ENCODE measurements around the gene CCDC51. TPM values are rescaled to one million over a fixed set of nuclear protein-coding genes. Genes with fewer than 3 reads are reported as not detected.

CCDC51 gene
- total and polyA plus RNA-seq, 2 of the 13 experiments (the other 11 are each of a cell fraction or from before 2014, with no cell fraction given): 18.1 to 29.4 TPM

GRCh38 chr3:48400824-48401433 is 39.0 kb downstream of the CCDC51 start (continued):
- no peak for TF ChIP-seq SRSF1 (optimal IDR thresholded peaks at IDR 0.05; ENCODE audit: low read depth, low read length)
- 0 out of 2 replicates have a peak, but pooled peaks have one; percentile 28 for TF ChIP-seq ZNF670 (CRISPR knock-in tag; IDR thresholded peaks at IDR 0.05; ENCODE audit: borderline replicate concordance)
- no peak for TF ChIP-seq TBX3 (IDR thresholded peaks at IDR 0.05; ENCODE audit: borderline replicate concordance)
- TF ChIP-seq ZKSCAN1 (IDR thresholded peaks at IDR 0.05; ENCODE audit: low read length): no peak
- TF ChIP-seq POLR2A (IDR thresholded peaks at IDR 0.05; ENCODE audit: insufficient read depth in 1 of 2, low read depth in 2 of 2, low read length in 2 of 2): 0 out of 4 replicates have a peak, but pooled peaks of 1 of the 2 experiments have one; percentile 1
- no peak for TF ChIP-seq FOXO1 (CRISPR knock-in tag; IDR thresholded peaks at IDR 0.05)
- 0 out of 2 replicates have a peak, but pooled peaks have one; percentile 39 for TF ChIP-seq ZNF792 (CRISPR knock-in tag; IDR thresholded peaks at IDR 0.05)
- peak; percentile 61; the same call in 1 of the 2 replicates for TF ChIP-seq ZMYM3 (CRISPR knock-in tag; IDR thresholded peaks at IDR 0.05)
- TF ChIP-seq ELF4 (CRISPR knock-in tag; IDR thresholded peaks at IDR 0.05; ENCODE audit: borderline replicate concordance): no peak
- no peak for TF ChIP-seq SNAPC5 (CRISPR knock-in tag; IDR thresholded peaks at IDR 0.05; ENCODE audit: borderline replicate concordance)
- TF ChIP-seq EP300 (IDR thresholded peaks at IDR 0.05; ENCODE audit: low read depth in 2 of 2, low read length in 2 of 2): no peak
- TF ChIP-seq EP300 (CRISPR knock-in tag; IDR thresholded peaks at IDR 0.05; ENCODE audit: borderline replicate concordance): no peak
- peak; percentile 45 for TF ChIP-seq XRCC5 (optimal IDR thresholded peaks at IDR 0.05; ENCODE audit: low read length)
- no peak for TF ChIP-seq SUZ12 (IDR thresholded peaks at IDR 0.05; ENCODE audit: low read depth, low read length)
- TF ChIP-seq CENPBD1 (CRISPR knock-in tag; IDR thresholded peaks at IDR 0.05; ENCODE audit: borderline replicate concordance, low read depth): no peak
- no peak for TF ChIP-seq ZFP37 (CRISPR knock-in tag; IDR thresholded peaks at IDR 0.05; ENCODE audit: borderline replicate concordance)
- peak; percentile 85 for TF ChIP-seq CTCF (CRISPR knock-in tag; IDR thresholded peaks at IDR 0.05)
- no peak for TF ChIP-seq ZNF776 (CRISPR knock-in tag; IDR thresholded peaks at IDR 0.05)
- no peak for TF ChIP-seq ZNF788 (CRISPR knock-in tag; IDR thresholded peaks at IDR 0.05; ENCODE audit: borderline replicate concordance)
- TF ChIP-seq HDAC2 (CRISPR knock-in tag; IDR thresholded peaks at IDR 0.05): no peak
- 0 out of 2 replicates have a peak, but pooled peaks have one; percentile 39 for TF ChIP-seq POLR2AphosphoS2 (IDR thresholded peaks at IDR 0.05; ENCODE audit: low read depth, low read length)
- 0 out of 2 replicates have a peak, but pooled peaks have one; percentile 28 for TF ChIP-seq KMT2B (CRISPR knock-in tag; IDR thresholded peaks at IDR 0.05)
- TF ChIP-seq ZNF121 (CRISPR knock-in tag; IDR thresholded peaks at IDR 0.05): peak; percentile 100
- no peak for TF ChIP-seq DRAP1 (CRISPR knock-in tag; IDR thresholded peaks at IDR 0.05)
- no peak for TF ChIP-seq ZSCAN22 (CRISPR knock-in tag; IDR thresholded peaks at IDR 0.05)
- no peak for TF ChIP-seq MXD4 (CRISPR knock-in tag; IDR thresholded peaks at IDR 0.05)
- no peak for TF ChIP-seq SP2 (CRISPR knock-in tag; IDR thresholded peaks at IDR 0.05)
- TF ChIP-seq ZNF431 (CRISPR knock-in tag; IDR thresholded peaks at IDR 0.05; ENCODE audit: borderline replicate concordance, low read depth): no peak
- TF ChIP-seq ZNF552 (CRISPR knock-in tag; IDR thresholded peaks at IDR 0.05; ENCODE audit: borderline replicate concordance): no peak
- TF ChIP-seq ZNF644 (CRISPR knock-in tag; IDR thresholded peaks at IDR 0.05; ENCODE audit: low read depth): no peak
- no peak for TF ChIP-seq SMAD1 (CRISPR knock-in tag; IDR thresholded peaks at IDR 0.05; ENCODE audit: borderline replicate concordance, low read depth)
- no peak for TF ChIP-seq MEIS1 (CRISPR knock-in tag; IDR thresholded peaks at IDR 0.05; ENCODE audit: borderline replicate concordance)

All from HepG2 (cell line).